Astrocyte of the cerebellum (primary cell): ENCODE measurements around the gene CNGB1.
A peak's percentile ranks its signal among the peaks of the same experiment; 100 is the strongest.

ENCODE experiments used
- DNase-seq: peaks from one replicate; pipeline ENCODE4 v3.0.0-alpha.2; 2011; ENCODE audit warnings: low read depth
- H3K4me3 ChIP-seq: 2 replicates; pipeline ENCODE4 v1.5.1; 2011; ENCODE audit warnings: mild to moderate bottlenecking, low read depth, low read length, moderate library complexity
- in situ Hi-C: cut with HindIII; loops from 2 replicates; pipeline ENCODE4 v1.10.0; 2017; ENCODE audit warnings: low sequenced_read_pairs
- TF ChIP-seq, protein P1 (sequence below): IDR thresholded peaks from 2 replicates; pipeline ENCODE4 v1.5.1; 2012; ENCODE audit warnings: low read length, low read depth, moderate library complexity, mild to moderate bottlenecking; ENCODE audit errors: missing control alignments

The CNGB1 gene

DNA sequence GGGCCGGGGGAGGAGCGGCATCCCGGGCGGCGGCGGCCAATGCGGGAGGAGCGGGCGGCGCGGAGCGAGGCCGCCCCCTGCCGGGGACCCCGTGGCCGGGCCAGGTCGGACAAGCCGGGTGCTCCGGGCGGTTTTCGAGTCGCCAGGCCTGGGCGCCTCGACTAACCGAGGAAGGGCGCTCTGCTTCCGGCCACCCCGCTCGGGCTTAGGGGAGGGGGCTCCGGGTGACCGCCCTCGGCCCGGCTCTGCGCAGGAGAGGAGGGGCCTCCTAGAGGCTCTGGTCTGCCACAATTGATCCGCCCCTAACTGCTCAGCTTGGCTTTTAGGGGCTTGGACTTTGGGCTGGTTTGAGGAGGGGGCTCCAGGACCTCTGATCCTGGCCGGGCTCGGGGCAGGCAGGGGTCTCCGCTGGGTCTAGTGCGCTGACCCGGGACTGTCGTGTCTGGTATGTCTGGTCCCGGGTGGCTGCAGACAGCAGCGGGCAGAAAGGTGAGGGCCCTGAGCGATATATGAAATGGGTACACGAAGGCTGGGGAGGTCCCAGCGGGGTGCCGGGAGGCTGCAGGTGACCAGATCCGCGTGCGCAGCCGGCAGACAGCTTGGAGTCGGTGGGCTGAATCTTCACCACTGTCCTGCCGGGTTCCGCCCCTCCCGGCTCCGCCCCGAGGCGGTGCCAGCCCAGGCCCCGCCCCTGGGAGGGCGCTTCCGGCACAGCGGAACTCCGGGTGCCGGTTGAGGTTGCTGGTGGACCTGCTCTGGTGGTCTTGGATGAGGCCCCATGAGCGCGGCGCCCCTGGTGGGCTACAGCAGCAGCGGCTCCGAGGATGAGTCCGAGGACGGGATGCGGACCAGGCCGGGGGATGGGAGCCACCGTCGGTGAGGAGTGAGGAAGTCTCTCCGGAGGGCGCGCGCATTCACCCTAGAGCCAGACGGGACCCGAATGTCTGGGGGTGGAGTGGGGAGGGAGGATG lies 30.1 kb upstream of the CNGB1 start, which contains the start of gene USB1:
USB1 (plus strand) TSS at position 702 of the 971 bp plus-strand sequence; CDS start at position 779, 77 bp downstream.
- TF ChIP-seq, protein P1, sequence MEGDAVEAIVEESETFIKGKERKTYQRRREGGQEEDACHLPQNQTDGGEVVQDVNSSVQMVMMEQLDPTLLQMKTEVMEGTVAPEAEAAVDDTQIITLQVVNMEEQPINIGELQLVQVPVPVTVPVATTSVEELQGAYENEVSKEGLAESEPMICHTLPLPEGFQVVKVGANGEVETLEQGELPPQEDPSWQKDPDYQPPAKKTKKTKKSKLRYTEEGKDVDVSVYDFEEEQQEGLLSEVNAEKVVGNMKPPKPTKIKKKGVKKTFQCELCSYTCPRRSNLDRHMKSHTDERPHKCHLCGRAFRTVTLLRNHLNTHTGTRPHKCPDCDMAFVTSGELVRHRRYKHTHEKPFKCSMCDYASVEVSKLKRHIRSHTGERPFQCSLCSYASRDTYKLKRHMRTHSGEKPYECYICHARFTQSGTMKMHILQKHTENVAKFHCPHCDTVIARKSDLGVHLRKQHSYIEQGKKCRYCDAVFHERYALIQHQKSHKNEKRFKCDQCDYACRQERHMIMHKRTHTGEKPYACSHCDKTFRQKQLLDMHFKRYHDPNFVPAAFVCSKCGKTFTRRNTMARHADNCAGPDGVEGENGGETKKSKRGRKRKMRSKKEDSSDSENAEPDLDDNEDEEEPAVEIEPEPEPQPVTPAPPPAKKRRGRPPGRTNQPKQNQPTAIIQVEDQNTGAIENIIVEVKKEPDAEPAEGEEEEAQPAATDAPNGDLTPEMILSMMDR, result peak; percentile 56
- in situ Hi-C loops, result no loop called here
- DNase-seq, result peak; percentile 40
- peak within 1 kb of the TSS; percentile 80 for H3K4me3 ChIP-seq

DNA sequence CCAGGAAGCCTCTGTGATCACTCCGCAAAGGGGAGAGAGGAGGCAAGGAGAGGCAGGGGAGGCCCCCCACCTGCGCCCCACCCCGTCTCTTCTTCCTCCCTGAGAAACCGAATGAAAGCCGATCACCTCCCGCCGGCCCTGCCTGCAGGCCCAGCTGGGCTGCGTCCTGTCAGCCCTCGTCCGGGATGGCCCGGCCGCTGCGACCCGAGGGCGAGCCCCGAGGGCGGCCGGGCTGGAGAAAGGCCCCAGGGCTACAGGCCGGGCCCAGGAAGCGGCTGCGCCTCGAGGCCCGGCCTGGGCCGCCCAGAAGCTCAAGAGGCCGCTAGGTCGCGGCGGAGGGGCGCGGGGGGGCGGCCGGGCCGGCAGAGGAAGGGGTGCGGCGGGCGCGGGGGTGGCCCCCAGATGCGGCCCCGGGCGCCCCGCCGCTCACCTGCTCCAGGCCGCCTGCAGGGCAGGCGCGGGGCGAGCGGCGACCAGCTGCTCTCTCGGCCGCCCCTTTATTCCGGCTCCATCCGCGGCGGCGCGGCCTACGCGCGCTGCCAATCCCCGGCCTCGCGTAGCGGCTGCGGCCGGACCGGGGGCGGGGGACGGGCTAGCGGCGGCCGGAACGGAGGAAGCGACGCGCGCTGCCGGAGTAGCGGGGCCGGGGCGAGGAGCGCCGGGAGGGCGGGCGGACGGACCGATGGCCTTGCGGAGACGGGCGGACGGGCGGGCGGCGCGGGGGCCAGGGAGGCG lies 29.2 kb upstream of the CNGB1 start, which contains the start of gene ZNF319:
ZNF319 (minus strand) TSS at position 702 of the 735 bp plus-strand sequence. CDS start 2,407 bp downstream, outside the sequence.
- no peak for DNase-seq
- H3K4me3 ChIP-seq, result peak within 1 kb of the TSS; percentile 80
- TF ChIP-seq, protein P1, result no peak
- in situ Hi-C loops, result loop anchor here (25.0 kb wide), 1 partner anchor 213 kb away; no protein-coding TSS in a partner anchor

DNA sequence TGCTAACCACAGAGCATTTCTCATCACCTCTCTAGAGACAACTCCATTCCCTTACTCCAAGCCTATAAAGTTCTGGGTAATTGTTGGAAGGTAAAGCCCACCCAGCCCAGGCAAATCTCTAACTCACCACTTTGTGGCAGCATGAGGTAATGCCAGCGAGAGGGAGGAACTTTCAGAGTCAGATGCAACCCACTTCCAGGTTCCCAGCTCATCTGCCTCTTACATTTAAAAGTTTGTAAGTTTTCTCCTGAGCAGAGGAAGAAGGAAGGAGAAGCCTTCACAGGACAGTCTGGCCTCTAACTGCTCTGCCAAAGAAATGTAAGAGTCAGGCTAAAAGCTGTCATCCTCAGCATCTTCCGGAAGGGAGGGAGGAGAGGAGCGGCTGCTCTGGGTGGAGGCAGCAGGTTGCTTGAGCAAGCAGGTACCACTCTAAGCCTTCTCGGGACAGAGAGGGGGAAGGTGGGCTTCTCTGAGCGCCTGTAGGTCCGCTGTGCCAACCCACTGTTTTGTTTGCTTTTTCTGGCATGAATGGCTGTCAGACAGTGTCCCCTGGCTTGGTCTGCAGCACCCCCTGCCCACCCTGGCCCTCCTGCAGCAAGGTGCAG lies 28.5 kb upstream of the CNGB1 start:
- no peak for DNase-seq
- TF ChIP-seq, protein P1, result no peak
- H3K4me3 ChIP-seq, result peak overlapping the region; percentile 80
- in situ Hi-C loops, result loop anchor here (25.0 kb wide), 1 partner anchor 212 kb away; no protein-coding TSS in a partner anchor

DNA sequence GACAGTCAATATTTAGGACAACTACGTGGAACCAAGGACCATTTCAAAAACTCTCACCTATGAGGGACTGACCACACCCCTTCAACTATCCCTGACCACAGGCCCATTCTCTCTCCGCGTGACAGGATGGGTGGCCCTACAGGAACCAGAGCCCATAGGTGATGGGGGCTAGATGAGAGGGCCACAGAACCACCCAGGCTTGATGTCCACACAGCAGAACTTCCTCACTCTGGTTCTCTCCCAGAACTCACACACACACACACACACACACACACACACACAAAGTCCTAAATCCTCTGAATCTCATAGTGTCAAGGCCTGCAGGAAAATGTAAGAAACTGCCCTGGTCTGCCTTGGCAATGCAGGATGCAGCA lies 28.1 kb upstream of the CNGB1 start:
- in situ Hi-C loops, result loop anchor here (25.0 kb wide), 1 partner anchor 212 kb away; no protein-coding TSS in a partner anchor
- TF ChIP-seq, protein P1, result no peak
- peak overlapping the region; percentile 80 for H3K4me3 ChIP-seq
- DNase-seq, result no peak

DNA sequence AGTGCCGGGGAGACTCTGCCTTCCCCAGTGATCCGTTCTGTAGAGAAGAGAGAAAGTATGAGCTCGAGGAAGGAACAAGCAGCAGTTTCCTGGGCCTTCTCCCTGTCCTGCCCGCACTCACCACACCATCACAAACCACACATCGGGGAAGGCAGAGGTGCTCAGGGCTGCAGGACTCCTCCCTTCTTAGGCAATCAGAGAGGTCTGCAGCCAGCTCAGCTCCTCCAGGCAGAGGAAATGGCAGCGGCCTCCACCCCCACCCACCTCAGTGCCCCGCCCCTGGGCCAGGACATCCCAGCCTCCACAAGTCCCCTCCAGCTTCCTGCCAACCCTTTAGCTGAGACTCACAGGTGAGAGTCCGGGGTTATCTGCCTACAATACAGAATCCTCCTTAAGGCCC lies 27.6 kb upstream of the CNGB1 start:
- TF ChIP-seq, protein P1, result no peak
- in situ Hi-C loops, result loop anchor here (25.0 kb wide), 1 partner anchor 211 kb away; no protein-coding TSS in a partner anchor
- no peak for DNase-seq
- no peak overlapping the region for H3K4me3 ChIP-seq
